Central memory CD4-positive, alpha-beta T cell (primary cell): Measurements from ENCODE around the gene ATG2B.

Source experiments
- DNase-seq: peaks from one replicate; pipeline ENCODE4 v3.0.0; 2022

ATG2B gene

GRCh38 chr14:96304956-96305355 lies 58.2 kb downstream of the ATG2B start:
- DNase-seq: no peak

- no peak for DNase-seq
Observed at GRCh38 chr14:96303981-96304380, 59.2 kb downstream of the ATG2B start.

- no peak for DNase-seq
Observed at GRCh38 chr14:96299441-96299840, 63.7 kb downstream of the ATG2B start.

- no peak for DNase-seq
Observed at GRCh38 chr14:96297997-96298515, 65.1 kb downstream of the ATG2B start.

- DNase-seq: peak; percentile 25
Observed at GRCh38 chr14:96297000-96297399, 66.1 kb downstream of the ATG2B start.

- no peak for DNase-seq
Observed at GRCh38 chr14:96294246-96294645, 68.9 kb downstream of the ATG2B start.

GRCh38 chr14:96287856-96288255 lies 75.3 kb downstream of the ATG2B start:
- no peak for DNase-seq

GRCh38 chr14:96286251-96286650 lies 76.9 kb downstream of the ATG2B start:
- DNase-seq: no peak

GRCh38 chr14:96285667-96286066 lies 77.5 kb downstream of the ATG2B start:
- DNase-seq: no peak

GRCh38 chr14:96284430-96284829 lies 78.7 kb downstream of the ATG2B start:
- DNase-seq: no peak

GRCh38 chr14:96284008-96284407 lies 79.1 kb downstream of the ATG2B start:
- no peak for DNase-seq

GRCh38 chr14:96281486-96281885 lies 81.7 kb downstream of the ATG2B start:
- DNase-seq: no peak

GRCh38 chr14:96280104-96280503 lies 83.0 kb downstream of the ATG2B start:
- no peak for DNase-seq

- DNase-seq: no peak
Observed at GRCh38 chr14:96279564-96279963, 83.6 kb downstream of the ATG2B start.

GRCh38 chr14:96277890-96278289 lies 85.3 kb downstream of the ATG2B start:
- DNase-seq: no peak

GRCh38 chr14:96275177-96276112 lies 87.7 kb downstream of the ATG2B start:
- DNase-seq: peak; percentile 48

- DNase-seq: no peak
Observed at GRCh38 chr14:96274543-96274942, 88.6 kb downstream of the ATG2B start.

- DNase-seq: no peak
Observed at GRCh38 chr14:96274122-96274521, 89.0 kb downstream of the ATG2B start.

- no peak for DNase-seq
Observed at GRCh38 chr14:96273629-96274028, 89.5 kb downstream of the ATG2B start.

GRCh38 chr14:96272777-96273473 lies 90.2 kb downstream of the ATG2B start:
- DNase-seq: no peak

GRCh38 chr14:96271421-96271762 lies 91.7 kb downstream of the ATG2B start:
- DNase-seq: no peak

GRCh38 chr14:96270565-96271420 lies 92.3 kb downstream of the ATG2B start:
- no peak for DNase-seq

GRCh38 chr14:96269359-96269710 lies 93.8 kb downstream of the ATG2B start:
- DNase-seq: no peak
